Gastrocnemius medialis (tissue), 4 donors: ENCODE measurements around the gene CALN1.

Experiments used
- POLR2A ChIP-seq, 2 donors: fragments of 450-650 bp; IDR thresholded peaks; one replicate each; pipeline ENCODE4 v1.6.1; 2017; ENCODE audit warnings: antibody characterized with exemption in 2 of 2, mild to moderate bottlenecking in 2 of 2, moderate library complexity in 2 of 2
- TF ChIP-seq, protein P1 (sequence below), 5 experiments: fragments of 450-650 bp in 3 of 5; fragments of 200-600 bp in 2 of 5; sonication (generic) in 2 of 5; IDR thresholded peaks in 4 of 5; conservative IDR thresholded peaks in 1 of 5; 1 replicate in 4 of 5; 2 replicates in 1 of 5; pipeline ENCODE4 v1.5.1; 2016 to 2019; ENCODE audit warnings: antibody characterized with exemption in 5 of 5, mild to moderate bottlenecking in 3 of 5, moderate library complexity in 3 of 5

DNA sequence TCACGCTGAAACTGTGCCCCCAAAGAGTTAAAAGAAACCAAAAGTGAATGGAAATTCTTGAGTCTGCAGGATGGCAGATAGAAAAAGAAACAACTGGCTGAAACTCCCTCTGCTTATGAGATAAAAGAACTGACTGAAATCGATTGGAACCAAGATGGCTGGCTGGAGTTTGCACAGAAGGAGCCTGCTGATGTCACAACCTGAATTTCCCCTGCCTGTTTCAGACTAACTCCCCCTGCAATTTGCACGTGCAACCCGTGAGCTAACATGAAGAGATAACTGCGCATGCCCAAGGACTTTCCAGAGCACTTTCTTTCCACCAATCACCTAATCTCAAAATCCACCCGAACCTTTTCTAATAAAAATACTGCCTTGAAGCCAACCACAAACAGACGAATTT, 435.5 kb downstream of the CALN1 start:
- TF ChIP-seq POLR2A (IDR thresholded peaks at IDR 0.05) = no peak
- TF ChIP-seq, protein P1, sequence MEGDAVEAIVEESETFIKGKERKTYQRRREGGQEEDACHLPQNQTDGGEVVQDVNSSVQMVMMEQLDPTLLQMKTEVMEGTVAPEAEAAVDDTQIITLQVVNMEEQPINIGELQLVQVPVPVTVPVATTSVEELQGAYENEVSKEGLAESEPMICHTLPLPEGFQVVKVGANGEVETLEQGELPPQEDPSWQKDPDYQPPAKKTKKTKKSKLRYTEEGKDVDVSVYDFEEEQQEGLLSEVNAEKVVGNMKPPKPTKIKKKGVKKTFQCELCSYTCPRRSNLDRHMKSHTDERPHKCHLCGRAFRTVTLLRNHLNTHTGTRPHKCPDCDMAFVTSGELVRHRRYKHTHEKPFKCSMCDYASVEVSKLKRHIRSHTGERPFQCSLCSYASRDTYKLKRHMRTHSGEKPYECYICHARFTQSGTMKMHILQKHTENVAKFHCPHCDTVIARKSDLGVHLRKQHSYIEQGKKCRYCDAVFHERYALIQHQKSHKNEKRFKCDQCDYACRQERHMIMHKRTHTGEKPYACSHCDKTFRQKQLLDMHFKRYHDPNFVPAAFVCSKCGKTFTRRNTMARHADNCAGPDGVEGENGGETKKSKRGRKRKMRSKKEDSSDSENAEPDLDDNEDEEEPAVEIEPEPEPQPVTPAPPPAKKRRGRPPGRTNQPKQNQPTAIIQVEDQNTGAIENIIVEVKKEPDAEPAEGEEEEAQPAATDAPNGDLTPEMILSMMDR (IDR thresholded peaks at IDR 0.05 in 4 of 5, conservative IDR thresholded peaks at IDR 0.05 in 1 of 5) = no peak
